Measurements from ENCODE around the gene SETBP1. TPM values are rescaled to one million over a fixed set of nuclear protein-coding genes. Genes with fewer than 3 reads are reported as not detected.

The SETBP1 gene
- total RNA-seq, 1 experiment from 2014 or later: 0.05 TPM

DNA sequence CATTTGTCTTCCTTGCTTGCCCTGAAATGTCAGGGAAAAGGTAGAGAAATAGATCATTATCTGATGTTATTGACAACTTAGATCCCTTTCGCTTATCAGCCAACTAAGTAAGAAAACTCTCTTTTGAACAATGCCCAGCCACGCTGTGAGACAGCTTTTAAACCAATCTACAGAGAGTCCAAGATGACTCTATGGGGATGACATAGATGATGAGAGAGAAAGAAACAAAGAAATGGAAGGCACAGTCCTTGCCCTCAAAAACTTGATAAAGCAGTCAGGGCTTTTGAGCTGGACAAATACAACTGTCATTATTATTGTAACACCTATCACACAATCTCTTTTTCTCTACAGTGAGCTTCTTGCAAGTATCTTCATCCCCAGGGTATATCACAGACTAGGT lies 222.6 kb downstream of the SETBP1 start (continued):
- TF ChIP-seq, protein P1, sequence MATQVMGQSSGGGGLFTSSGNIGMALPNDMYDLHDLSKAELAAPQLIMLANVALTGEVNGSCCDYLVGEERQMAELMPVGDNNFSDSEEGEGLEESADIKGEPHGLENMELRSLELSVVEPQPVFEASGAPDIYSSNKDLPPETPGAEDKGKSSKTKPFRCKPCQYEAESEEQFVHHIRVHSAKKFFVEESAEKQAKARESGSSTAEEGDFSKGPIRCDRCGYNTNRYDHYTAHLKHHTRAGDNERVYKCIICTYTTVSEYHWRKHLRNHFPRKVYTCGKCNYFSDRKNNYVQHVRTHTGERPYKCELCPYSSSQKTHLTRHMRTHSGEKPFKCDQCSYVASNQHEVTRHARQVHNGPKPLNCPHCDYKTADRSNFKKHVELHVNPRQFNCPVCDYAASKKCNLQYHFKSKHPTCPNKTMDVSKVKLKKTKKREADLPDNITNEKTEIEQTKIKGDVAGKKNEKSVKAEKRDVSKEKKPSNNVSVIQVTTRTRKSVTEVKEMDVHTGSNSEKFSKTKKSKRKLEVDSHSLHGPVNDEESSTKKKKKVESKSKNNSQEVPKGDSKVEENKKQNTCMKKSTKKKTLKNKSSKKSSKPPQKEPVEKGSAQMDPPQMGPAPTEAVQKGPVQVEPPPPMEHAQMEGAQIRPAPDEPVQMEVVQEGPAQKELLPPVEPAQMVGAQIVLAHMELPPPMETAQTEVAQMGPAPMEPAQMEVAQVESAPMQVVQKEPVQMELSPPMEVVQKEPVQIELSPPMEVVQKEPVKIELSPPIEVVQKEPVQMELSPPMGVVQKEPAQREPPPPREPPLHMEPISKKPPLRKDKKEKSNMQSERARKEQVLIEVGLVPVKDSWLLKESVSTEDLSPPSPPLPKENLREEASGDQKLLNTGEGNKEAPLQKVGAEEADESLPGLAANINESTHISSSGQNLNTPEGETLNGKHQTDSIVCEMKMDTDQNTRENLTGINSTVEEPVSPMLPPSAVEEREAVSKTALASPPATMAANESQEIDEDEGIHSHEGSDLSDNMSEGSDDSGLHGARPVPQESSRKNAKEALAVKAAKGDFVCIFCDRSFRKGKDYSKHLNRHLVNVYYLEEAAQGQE (IDR thresholded peaks at IDR 0.05; ENCODE audit: low read depth): no peak

- DNase-seq (ENCODE audit: low read depth, low spot score): no peak
- no peaks in the 10 kb centered on the region for H3K79me2 ChIP-seq (ENCODE audit: insufficient read depth, low read length)
- TF ChIP-seq RAD21 (IDR thresholded peaks at IDR 0.05; ENCODE audit: low read depth) (no peak), ZNF274 (IDR thresholded peaks at IDR 0.05; ENCODE audit: low read depth, low read length) (no peak), FOSL1 (IDR thresholded peaks at IDR 0.05; ENCODE audit: low read depth) (no peak), SIN3A (IDR thresholded peaks at IDR 0.05; ENCODE audit: low read depth) (no peak), CEBPB (IDR thresholded peaks at IDR 0.05; ENCODE audit: low read depth) (no peak), EGR1 (IDR thresholded peaks at IDR 0.05; ENCODE audit: low read depth) (no peak), POLR2AphosphoS5 (IDR thresholded peaks at IDR 0.05; ENCODE audit: low read depth, low read length) (no peak), ATF3 (IDR thresholded peaks at IDR 0.05) (no peak), TCF7L2 (IDR thresholded peaks at IDR 0.05; ENCODE audit: borderline replicate concordance, extremely low read depth, insufficient read depth, insufficient read length) (no peak)
- TF ChIP-seq, protein P1 (IDR thresholded peaks at IDR 0.05; ENCODE audit: low read depth): no peak
- no peaks in the 10 kb centered on the region for H3K36me3 ChIP-seq (ENCODE audit: control insufficient read depth in 1 of 2, insufficient read depth in 2 of 2, low read length in 2 of 2)
- H3K9me2 ChIP-seq (ENCODE audit: insufficient read depth): no peaks in the 10 kb centered on the region
- ChIA-PET POLR2A (no interaction called here), RAD21 (ENCODE audit: low non-redundant PET in 1 of 2, low total read pairs in 2 of 2, uncharacterized antibody in 2 of 2, unreplicated experiment in 2 of 2) (no interaction called here), CTCF (no interaction called here)
- H3K9ac ChIP-seq (ENCODE audit: low read length): no peak overlapping the region
- ATAC-seq: no peak
- no peak overlapping the region for H2AFZ ChIP-seq (ENCODE audit: low read depth, low read length, poor library complexity, severe bottlenecking)
- H3K27ac ChIP-seq (ENCODE audit: low read depth, low read length): no peak overlapping the region
- no peaks in the 10 kb centered on the region for H3K4me1 ChIP-seq (ENCODE audit: control insufficient read depth in 1 of 2, insufficient read depth in 2 of 2, low read length in 2 of 2)
- intact Hi-C loops (cut with micrococcal nuclease): no loop called here
- peaks cover 7 to 24% of the 10 kb centered on the region in 2 experiments; a peak in 2 of 4 replicates for H3K9me3 ChIP-seq (ENCODE audit: control insufficient read depth in 1 of 2, insufficient read depth in 1 of 2, low read depth in 1 of 2, low read length in 2 of 2)
- no TSS peak for BruUV-seq (replicated peaks)
- no peaks in the 10 kb centered on the region for H3K27me3 ChIP-seq (ENCODE audit: insufficient read depth, low read length)
- H3K4me2 ChIP-seq (ENCODE audit: low read length): no peak overlapping the region
- no peaks in the 10 kb centered on the region for H4K20me1 ChIP-seq (ENCODE audit: insufficient read depth)
- H3K4me3 ChIP-seq (replicated peaks in 1 of 2; ENCODE audit: low read depth in 1 of 2, low read length in 2 of 2): no peak overlapping the region
Measured at GRCh38 chr18:44904768-44905167, 224.1 kb downstream of the SETBP1 start.
